ENCODE data around the gene RTN4RL2.

DNA sequence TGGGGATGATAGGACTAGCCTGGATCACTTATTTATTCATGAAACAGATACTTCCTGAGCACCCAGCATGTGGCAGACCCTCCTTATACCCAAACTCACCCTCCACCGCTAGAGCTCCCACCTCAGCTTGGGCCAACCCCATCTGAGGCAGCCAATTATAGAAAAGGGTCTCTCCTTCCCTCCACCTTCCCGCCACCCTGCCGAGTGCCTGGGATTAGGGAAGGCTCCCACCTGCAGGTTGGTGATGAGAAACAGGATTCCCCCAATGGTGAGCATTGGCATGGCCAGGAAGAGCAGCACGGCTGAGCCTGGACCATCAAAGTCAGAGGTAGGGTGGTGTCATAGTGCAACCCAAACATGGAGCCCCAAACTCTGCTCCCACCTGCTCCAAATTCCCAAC, 39.3 kb upstream of the RTN4RL2 start:
- TF ChIP-seq, protein P1, sequence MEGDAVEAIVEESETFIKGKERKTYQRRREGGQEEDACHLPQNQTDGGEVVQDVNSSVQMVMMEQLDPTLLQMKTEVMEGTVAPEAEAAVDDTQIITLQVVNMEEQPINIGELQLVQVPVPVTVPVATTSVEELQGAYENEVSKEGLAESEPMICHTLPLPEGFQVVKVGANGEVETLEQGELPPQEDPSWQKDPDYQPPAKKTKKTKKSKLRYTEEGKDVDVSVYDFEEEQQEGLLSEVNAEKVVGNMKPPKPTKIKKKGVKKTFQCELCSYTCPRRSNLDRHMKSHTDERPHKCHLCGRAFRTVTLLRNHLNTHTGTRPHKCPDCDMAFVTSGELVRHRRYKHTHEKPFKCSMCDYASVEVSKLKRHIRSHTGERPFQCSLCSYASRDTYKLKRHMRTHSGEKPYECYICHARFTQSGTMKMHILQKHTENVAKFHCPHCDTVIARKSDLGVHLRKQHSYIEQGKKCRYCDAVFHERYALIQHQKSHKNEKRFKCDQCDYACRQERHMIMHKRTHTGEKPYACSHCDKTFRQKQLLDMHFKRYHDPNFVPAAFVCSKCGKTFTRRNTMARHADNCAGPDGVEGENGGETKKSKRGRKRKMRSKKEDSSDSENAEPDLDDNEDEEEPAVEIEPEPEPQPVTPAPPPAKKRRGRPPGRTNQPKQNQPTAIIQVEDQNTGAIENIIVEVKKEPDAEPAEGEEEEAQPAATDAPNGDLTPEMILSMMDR (IDR thresholded peaks at IDR 0.05) = no peak
- no peak for TF ChIP-seq POLR2A (IDR thresholded peaks at IDR 0.05)
